CD14-positive monocyte (primary cell): ENCODE measurements around the gene BIN1. TPM values are rescaled to one million over a fixed set of nuclear protein-coding genes. Genes with fewer than 3 reads are reported as not detected.

Experiments
- DNase-seq, 3 donors: peaks; one replicate each; pipeline ENCODE4 v3.0.0-alpha.2; 2011 to 2022
- H2AFZ ChIP-seq: 2 replicates; pipeline ENCODE4 v1.6.0; 2012; ENCODE audit warnings: mild to moderate bottlenecking, low read depth, low read length, inconsistent platforms; ENCODE audit not compliant: insufficient read depth, poor library complexity, severe bottlenecking
- H3K27ac ChIP-seq, 2 donors: 1 replicate in 1 of 2; 2 replicates in 1 of 2; pipeline ENCODE4 v1.5.1; 2012 to 2013; ENCODE audit warnings: low read length in 2 of 2, control low read depth in 1 of 2, inconsistent platforms in 1 of 2, low read depth in 1 of 2, mild to moderate bottlenecking in 1 of 2
- H3K27me3 ChIP-seq, 2 donors: one replicate each; pipeline versions ENCODE4 v1.6.0 to v1.6.1; 2011 to 2013; ENCODE audit warnings: low read length in 2 of 2; ENCODE audit not compliant: control insufficient read depth in 2 of 2, insufficient read depth in 2 of 2
- H3K36me3 ChIP-seq, 2 donors: replicated peaks in 1 of 2; 1 replicate in 1 of 2; 2 replicates in 1 of 2; pipeline versions ENCODE4 v1.5.1 to v1.6.1; 2012 to 2013; ENCODE audit warnings: low read length in 2 of 2, control low read depth in 1 of 2, inconsistent platforms in 1 of 2, mild to moderate bottlenecking in 1 of 2; ENCODE audit not compliant: insufficient read depth in 2 of 2, control insufficient read depth in 1 of 2
- H3K4me1 ChIP-seq, 2 donors: 1 replicate in 1 of 2; 2 replicates in 1 of 2; pipeline versions ENCODE4 v1.5.1 to v1.6.1; 2012 to 2013; ENCODE audit warnings: low read length in 2 of 2, control low read depth in 1 of 2, inconsistent platforms in 1 of 2, mild to moderate bottlenecking in 1 of 2, moderate library complexity in 1 of 2; ENCODE audit not compliant: insufficient read depth in 2 of 2, control insufficient read depth in 1 of 2
- H3K4me2 ChIP-seq: replicated peaks from 2 replicates; pipeline ENCODE3; 2012; ENCODE audit warnings: low read length, moderate library complexity, mild to moderate bottlenecking; ENCODE audit not compliant: poor library complexity, severe bottlenecking; ENCODE audit errors: extremely low read depth
- H3K4me3 ChIP-seq, 3 experiments: fragments of 200-600 bp in 1 of 3; sonication (generic) in 1 of 3; replicated peaks in 1 of 3; 1 replicate in 2 of 3; 2 replicates in 1 of 3; pipeline ENCODE4 v1.5.1; 2011 to 2013; ENCODE audit warnings: low read length in 3 of 3, mild to moderate bottlenecking in 3 of 3, control low read depth in 2 of 3, low read depth in 2 of 3, inconsistent platforms in 1 of 3, moderate library complexity in 1 of 3
- H3K79me2 ChIP-seq: 2 replicates; pipeline ENCODE4 v1.6.0; 2012; ENCODE audit warnings: mild to moderate bottlenecking, control low read depth, inconsistent platforms, low read length, moderate library complexity; ENCODE audit not compliant: insufficient read depth
- H3K9ac ChIP-seq: 2 replicates; pipeline ENCODE4 v1.6.0; 2017; ENCODE audit warnings: low read length, mild to moderate bottlenecking; ENCODE audit not compliant: insufficient read depth, poor library complexity, severe bottlenecking
- H3K9me3 ChIP-seq, 2 donors: replicated peaks in 1 of 2; 1 replicate in 1 of 2; 2 replicates in 1 of 2; pipeline versions ENCODE4 v1.5.1 to v1.6.1; 2012 to 2013; ENCODE audit warnings: low read length in 2 of 2, control low read depth in 1 of 2; ENCODE audit not compliant: control insufficient read depth in 1 of 2, insufficient read depth in 1 of 2
- H4K20me1 ChIP-seq: 2 replicates; pipeline ENCODE4 v1.6.0; 2012; ENCODE audit warnings: mild to moderate bottlenecking, low read length, control low read depth, moderate library complexity; ENCODE audit not compliant: insufficient read depth
- H3K27ac Mint-ChIP-seq, 7 donors: one replicate each; pipeline ENCODE4 v1.8.0; 2020; ENCODE audit warnings: mild to moderate bottlenecking in 7 of 7, mixed read lengths in 7 of 7, moderate library complexity in 6 of 7, inconsistent platforms in 2 of 7
- H3K27me3 Mint-ChIP-seq, 3 donors: one replicate each; pipeline ENCODE4 v1.8.0; 2021 to 2022; ENCODE audit warnings: low read depth in 3 of 3, mild to moderate bottlenecking in 3 of 3, mixed read lengths in 3 of 3, moderate library complexity in 3 of 3, inconsistent platforms in 1 of 3
- H3K36me3 Mint-ChIP-seq, 2 donors: one replicate each; pipeline ENCODE4 v1.8.0; 2020; ENCODE audit warnings: mixed read lengths in 2 of 2, inconsistent platforms in 1 of 2, mild to moderate bottlenecking in 1 of 2
- H3K4me1 Mint-ChIP-seq: one replicate; pipeline ENCODE4 v1.8.0; 2020; ENCODE audit warnings: mild to moderate bottlenecking, mixed read lengths
- H3K4me3 Mint-ChIP-seq, 2 donors: one replicate each; pipeline ENCODE4 v1.8.0; 2020; ENCODE audit warnings: mild to moderate bottlenecking in 2 of 2, mixed read lengths in 2 of 2, moderate library complexity in 1 of 2
- H3K9me3 Mint-ChIP-seq, 7 donors: one replicate each; pipeline ENCODE4 v1.8.0; 2020 to 2022; ENCODE audit warnings: mixed read lengths in 7 of 7, mild to moderate bottlenecking in 6 of 7, moderate library complexity in 6 of 7, inconsistent platforms in 2 of 7
- CTCF ChIP-seq: fragments of 200-600 bp; IDR thresholded peaks from one replicate; pipeline ENCODE4 v1.8.0; 2022; ENCODE audit warnings: antibody characterized with exemption, mild to moderate bottlenecking
- WGBS: methylation state at CpG from one replicate; pipeline ENCODE4 v1.1.5; 2013; ENCODE audit warnings: missing lambda C conversion rate; ENCODE audit not compliant: insufficient coverage; 5-methylcytosine and 5-hydroxymethylcytosine counted together
- intact Hi-C, 2 donors: fragments of 100-400 bp; cut with micrococcal nuclease; formaldehyde crosslinking; loops; one replicate each; pipeline versions ENCODE4 v1.15.0 to v1.15.1; 2023
- polyA plus RNA-seq, 3 donors: library from polyadenylated mRNA; depleted of rRNA in 1 of 3; unstranded in 2 of 3; stranded (reverse) in 1 of 3; fragments of 300-500 nt in 2 of 3; fragments of >200 nt in 1 of 3; fragmentation: Illumina TruSeq in 2 of 3; gene quantifications; 1 replicate in 2 of 3; 2 replicates in 1 of 3; pipeline ENCODE4 v1.2.3, GENCODE V29; 2012 to 2021

Gene BIN1
- polyA plus RNA-seq, 3 donors, result 3.4 to 7.5 (median 4.1) TPM

GRCh38 chr2:127090281-127091120 is 16.5 kb downstream of the BIN1 start:
- H3K27ac Mint-ChIP-seq, result no peak overlapping the region

More at GRCh38 chr2:127090281-127091120, 16.5 kb downstream of the BIN1 start:
- no peak overlapping the region for H3K9ac ChIP-seq
- peaks cover 38% of the 10 kb centered on the region for H3K4me1 Mint-ChIP-seq
- no peak for TF ChIP-seq CTCF
- no peaks in the 10 kb centered on the region for H4K20me1 ChIP-seq
- no peak for DNase-seq
- peaks cover 0 to 4% of the 10 kb centered on the region in 2 donors for H3K36me3 Mint-ChIP-seq
- H3K79me2 ChIP-seq, result no peaks in the 10 kb centered on the region
- no peak overlapping the region for H3K4me3 Mint-ChIP-seq
- H3K27me3 ChIP-seq, result peaks cover 0 to 9% of the 10 kb centered on the region in 2 donors
- no peaks in the 10 kb centered on the region for H3K9me3 ChIP-seq
- H3K27me3 Mint-ChIP-seq, result peaks cover 16 to 19% (median 17%) of the 10 kb centered on the region in 3 donors
- H3K36me3 ChIP-seq, result no peaks in the 10 kb centered on the region
- peaks cover 34 to 38% of the 10 kb centered on the region in 2 donors for H3K4me1 ChIP-seq
- no peak overlapping the region for H3K27ac ChIP-seq
- intact Hi-C loops, result no loop called here
- H3K9me3 Mint-ChIP-seq, result no peaks in the 10 kb centered on the region
- no peak overlapping the region for H2AFZ ChIP-seq
- H3K4me2 ChIP-seq, result no peak overlapping the region
- no peak overlapping the region for H3K4me3 ChIP-seq
- WGBS, result 89% methylated on average over 8 of the region's 18 CpGs
